Fibroblast of skin of right biceps (primary cell): ENCODE data around the gene MMEL1.
"Not testable (repeated sequence)": the region's sequence is repeated elsewhere in the genome, so short reads cannot be mapped to it uniquely, and the experiment has no call there.

Experiments
- DNase-seq: peaks from one replicate; pipeline ENCODE4 v3.0.0-alpha.2; 2013

Gene MMEL1

GRCh38 chr1:2632561-2633361, at the start of gene MMEL1:
Gene MMEL1 (minus strand): TSS chr1:2633016. CDS start chr1:2629484, 3,532 bp downstream.
- no peak for DNase-seq

- not testable (repeated sequence) for DNase-seq
Measured at GRCh38 chr1:2676726-2677125, 43.9 kb upstream of the MMEL1 start.

- not testable (repeated sequence) for DNase-seq
Measured at GRCh38 chr1:2671656-2672055, 38.8 kb upstream of the MMEL1 start.

GRCh38 chr1:2659806-2660205, 27.0 kb upstream of the MMEL1 start:
- DNase-seq, result not testable (repeated sequence)

- DNase-seq, result not testable (repeated sequence)
Measured at GRCh38 chr1:2657909-2658308, 25.1 kb upstream of the MMEL1 start.

- not testable (repeated sequence) for DNase-seq
Measured at GRCh38 chr1:2657124-2657523, 24.3 kb upstream of the MMEL1 start.

GRCh38 chr1:2655598-2656434, 23.0 kb upstream of the MMEL1 start:
- DNase-seq, result not testable (repeated sequence)

- DNase-seq, result not testable (repeated sequence)
Measured at GRCh38 chr1:2654443-2654948, 21.7 kb upstream of the MMEL1 start.

- not testable (repeated sequence) for DNase-seq
Measured at GRCh38 chr1:2653741-2654442, 21.1 kb upstream of the MMEL1 start.

GRCh38 chr1:2652926-2653571, 20.2 kb upstream of the MMEL1 start:
- not testable (repeated sequence) for DNase-seq

- DNase-seq, result not testable (repeated sequence)
Measured at GRCh38 chr1:2652152-2652925, 19.5 kb upstream of the MMEL1 start.

- DNase-seq, result no peak
Measured at GRCh38 chr1:2650967-2651645, 18.3 kb upstream of the MMEL1 start.

- no peak for DNase-seq
Measured at GRCh38 chr1:2646837-2647236, 14.0 kb upstream of the MMEL1 start.

GRCh38 chr1:2645776-2646175, 13.0 kb upstream of the MMEL1 start:
- no peak for DNase-seq

- DNase-seq, result no peak
Measured at GRCh38 chr1:2645143-2645542, 12.3 kb upstream of the MMEL1 start.

- no peak for DNase-seq
Measured at GRCh38 chr1:2644591-2645101, 11.8 kb upstream of the MMEL1 start.

- DNase-seq, result no peak
Measured at GRCh38 chr1:2644171-2644570, 11.4 kb upstream of the MMEL1 start.

- no peak for DNase-seq
Measured at GRCh38 chr1:2643414-2644077, 10.7 kb upstream of the MMEL1 start.

GRCh38 chr1:2642560-2643413, 10.0 kb upstream of the MMEL1 start:
- peak; percentile 90 for DNase-seq
